Amygdala (tissue), 56 donors: ENCODE measurements around the gene EIF3B.

Source experiments
- DNase-seq, 56 donors: peaks; one replicate each; lab custom pipeline; 2025; lab: John Stamatoyannopoulos, UW

EIF3B gene

GRCh38 chr7:2420216-2420933 is 65.7 kb downstream of the EIF3B start:
- DNase-seq: no peak

DNA sequence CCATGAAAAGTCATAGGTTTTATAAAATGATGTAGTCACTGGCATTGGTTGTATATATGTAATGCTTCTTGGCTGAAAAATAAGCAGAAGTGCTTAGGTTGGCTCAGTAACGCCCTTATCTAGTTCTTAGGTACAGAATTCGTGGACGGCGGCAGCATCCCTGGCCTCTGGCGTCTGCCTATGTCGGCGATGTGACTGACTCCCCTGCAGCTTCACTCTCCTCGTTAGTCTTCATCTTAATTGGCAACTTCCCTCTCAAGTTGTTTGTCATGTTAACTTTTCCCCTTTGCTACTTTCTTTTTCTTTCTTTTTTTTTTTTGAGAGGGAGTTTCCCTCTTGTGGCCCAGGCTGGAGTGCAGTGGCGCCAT is 67.3 kb downstream of the EIF3B start:
- no peak for DNase-seq

- DNase-seq: no peak
Observed at GRCh38 chr7:2425749-2426148, 71.1 kb downstream of the EIF3B start.
